DMS79 treated with DMSO at 0.1 percent for 48 hours (cell line): ENCODE results near the gene SIVA1.

Experiments
- DNase-seq: peaks from one replicate; lab custom pipeline; 2025; lab: John Stamatoyannopoulos, UW

Gene SIVA1

GRCh38 chr14:104752735-104753527, at the start of gene SIVA1:
Gene SIVA1 (plus strand): TSS chr14:104753147. CDS start chr14:104753202, 55 bp downstream.
- peak; percentile 100 for DNase-seq

- DNase-seq: no peak
These were observed 49.7 kb upstream of the SIVA1 start for GRCh38 chr14:104703269-104703668.

DNA sequence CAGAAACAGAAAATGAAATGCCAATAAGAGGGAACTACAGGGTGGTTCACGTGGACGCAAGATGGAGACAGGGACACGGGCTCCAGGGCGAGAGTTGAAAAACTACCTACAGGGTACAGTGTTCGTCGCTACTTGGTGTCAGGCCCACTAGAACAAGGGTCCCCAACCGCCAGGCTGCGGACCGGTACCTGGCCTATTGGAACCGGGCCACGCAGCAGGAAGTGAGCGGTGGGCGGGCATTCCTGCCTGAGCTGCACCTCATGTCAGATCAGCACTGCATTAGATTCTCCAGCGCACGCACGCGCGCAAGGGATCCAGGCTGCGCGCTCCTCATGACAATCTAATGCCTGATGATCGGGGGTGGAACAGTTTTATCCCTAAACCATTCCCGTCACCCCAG, 48.7 kb upstream of the SIVA1 start:
- DNase-seq: no peak

- no peak for DNase-seq
These were observed 47.5 kb upstream of the SIVA1 start for GRCh38 chr14:104705340-104706047.

DNA sequence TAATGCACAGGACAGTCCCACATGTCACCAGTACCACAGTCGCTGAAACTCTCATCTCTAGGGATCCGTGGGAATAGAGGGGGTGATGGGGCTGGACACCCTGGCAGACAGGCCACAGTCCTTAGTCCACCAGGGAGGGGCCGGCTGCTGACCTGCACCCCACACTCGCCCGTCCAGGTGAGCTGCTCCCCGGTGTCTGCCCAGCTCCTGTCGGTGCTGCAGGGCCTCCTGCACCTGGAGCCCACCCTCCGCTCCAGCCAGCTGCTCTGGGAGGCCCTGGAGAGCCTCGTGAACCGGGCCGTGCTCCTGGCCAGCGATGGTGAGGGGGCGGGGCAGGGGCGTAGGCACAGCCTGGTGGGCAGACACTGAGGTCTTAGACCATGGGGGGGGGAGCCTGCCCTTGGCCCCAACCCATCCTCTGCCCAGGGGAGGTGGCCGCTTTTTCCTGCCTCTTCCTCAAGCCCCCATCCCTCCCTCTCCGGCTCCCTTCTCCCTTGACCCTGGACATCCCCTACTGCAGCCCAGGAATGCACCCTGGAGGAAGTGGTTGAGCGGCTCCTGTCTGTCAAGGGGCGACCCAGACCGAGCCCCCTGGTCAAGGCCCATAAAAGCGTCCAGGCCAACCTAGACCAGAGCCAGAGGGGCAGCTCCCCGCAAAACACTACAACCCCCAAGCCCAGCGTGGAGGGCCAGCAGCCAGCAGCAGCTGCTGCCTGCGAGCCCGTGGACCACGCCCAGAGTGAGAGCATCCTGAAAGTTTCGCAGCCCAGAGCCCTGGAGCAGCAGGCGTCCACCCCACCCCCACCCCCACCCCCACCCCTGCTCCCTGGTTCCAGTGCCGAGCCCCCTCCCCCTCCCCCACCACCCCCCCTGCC, 46.0 kb upstream of the SIVA1 start:
- no peak for DNase-seq

GRCh38 chr14:104707608-104708595, 45.0 kb upstream of the SIVA1 start:
- no peak for DNase-seq

DNA sequence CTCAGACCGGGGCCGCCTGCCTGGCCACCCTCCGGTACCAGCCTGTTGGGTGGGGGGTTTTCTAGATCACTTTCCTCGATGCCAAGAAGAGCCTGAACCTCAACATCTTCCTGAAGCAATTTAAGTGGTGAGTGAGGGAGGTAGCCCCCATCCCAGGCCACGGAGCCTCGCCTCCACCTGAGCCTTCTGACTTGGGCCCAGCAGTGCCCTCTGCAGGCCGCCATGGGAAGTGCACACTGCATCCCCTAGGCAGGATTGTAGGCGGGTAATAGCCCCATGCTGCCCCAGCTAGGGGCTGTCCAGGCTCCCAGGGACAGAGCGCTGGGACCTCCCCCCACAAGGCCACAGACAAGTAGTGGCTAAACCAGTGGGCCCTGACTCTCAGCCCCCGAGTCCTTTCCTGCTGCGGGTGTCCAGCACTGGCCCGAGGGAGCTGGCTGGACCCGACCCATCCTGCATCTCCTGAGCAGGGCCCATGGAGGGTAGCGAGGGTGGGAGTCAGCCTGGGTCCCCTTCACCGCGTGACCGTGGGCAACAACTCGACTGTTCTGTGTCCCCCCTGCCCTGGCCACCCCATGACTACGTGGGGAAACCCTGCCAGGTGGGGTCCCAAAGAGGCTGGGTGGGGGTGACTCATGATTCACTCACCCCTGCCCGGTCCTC, 44.2 kb upstream of the SIVA1 start:
- peak; percentile 60 for DNase-seq

GRCh38 chr14:104709387-104710039, 43.4 kb upstream of the SIVA1 start:
- DNase-seq: no peak

DNA sequence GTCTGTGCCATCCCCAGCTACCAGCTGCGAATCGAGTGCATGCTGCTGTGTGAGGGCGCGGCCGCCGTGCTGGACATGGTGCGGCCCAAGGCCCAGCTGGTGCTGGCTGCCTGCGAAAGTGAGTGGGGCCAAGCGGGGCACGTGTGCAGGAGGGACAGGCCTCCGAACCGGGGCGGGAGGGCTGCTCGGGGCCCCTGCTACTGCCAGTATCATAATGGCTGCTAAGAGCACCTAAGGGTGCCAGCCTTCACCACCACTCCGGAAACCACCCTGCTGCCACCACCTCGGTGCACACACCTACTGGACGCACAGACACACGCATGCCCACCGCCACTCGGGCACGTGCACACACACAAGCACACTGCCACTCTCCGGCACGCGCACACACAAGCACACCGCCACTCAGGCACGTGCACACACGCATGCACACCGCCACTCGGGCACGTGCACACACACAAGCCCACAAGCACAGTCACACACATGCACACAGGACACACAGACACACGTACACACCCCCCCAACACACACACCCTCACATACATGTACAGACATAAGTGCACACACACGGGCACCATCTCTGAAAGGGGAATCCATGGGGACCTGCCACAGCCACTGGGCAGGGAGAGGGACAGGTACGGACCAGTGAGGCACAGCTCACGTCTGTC, 42.7 kb upstream of the SIVA1 start:
- DNase-seq: no peak

GRCh38 chr14:104712881-104713734, 39.8 kb upstream of the SIVA1 start:
- DNase-seq: no peak

- no peak for DNase-seq
These were observed 38.9 kb upstream of the SIVA1 start for GRCh38 chr14:104714066-104714465.

DNA sequence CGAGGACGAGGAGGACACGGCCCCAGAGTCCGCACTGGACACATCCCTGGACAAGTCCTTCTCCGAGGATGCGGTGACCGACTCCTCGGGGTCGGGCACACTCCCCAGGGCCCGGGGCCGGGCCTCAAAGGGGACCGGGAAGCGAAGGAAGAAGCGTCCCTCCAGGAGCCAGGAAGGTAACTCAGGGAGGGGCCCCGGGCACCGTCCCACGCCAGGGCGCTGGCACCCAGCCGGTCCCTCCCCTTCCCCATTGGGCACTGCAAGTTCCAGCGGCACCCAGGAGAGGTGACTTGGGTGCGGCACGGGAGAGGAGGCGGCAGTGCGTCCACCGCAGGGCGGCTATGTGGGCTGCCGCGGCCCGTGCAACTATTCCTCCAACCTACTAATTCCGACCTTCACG, 38.3 kb upstream of the SIVA1 start:
- no peak for DNase-seq

DNA sequence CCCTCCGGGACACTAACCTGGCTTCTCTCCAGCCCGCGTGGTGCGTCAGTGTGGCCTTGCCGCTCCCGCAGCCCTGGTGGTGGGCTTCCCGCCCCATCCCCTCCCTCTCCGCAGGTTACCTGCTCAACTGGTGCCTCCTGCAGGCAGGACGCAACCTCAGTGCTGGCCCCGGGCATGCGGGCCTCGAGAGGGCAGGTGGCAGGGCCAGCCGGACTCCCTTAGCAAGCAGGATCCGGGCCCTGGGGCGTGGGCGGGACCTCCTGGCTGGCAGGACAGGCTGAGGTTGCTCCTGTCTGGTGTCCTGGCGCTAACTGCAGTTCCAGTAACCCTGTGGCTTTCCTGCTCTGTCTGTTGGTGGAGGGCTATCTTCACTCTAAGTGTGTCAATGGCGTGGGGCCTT, 37.5 kb upstream of the SIVA1 start:
- no peak for DNase-seq

- DNase-seq: no peak
These were observed 37.1 kb upstream of the SIVA1 start for GRCh38 chr14:104715871-104716270.

- DNase-seq: no peak
These were observed 35.8 kb upstream of the SIVA1 start for GRCh38 chr14:104717137-104717536.

GRCh38 chr14:104717646-104718045, 35.3 kb upstream of the SIVA1 start:
- DNase-seq: no peak

- DNase-seq: no peak
These were observed 34.8 kb upstream of the SIVA1 start for GRCh38 chr14:104718147-104718546.

DNA sequence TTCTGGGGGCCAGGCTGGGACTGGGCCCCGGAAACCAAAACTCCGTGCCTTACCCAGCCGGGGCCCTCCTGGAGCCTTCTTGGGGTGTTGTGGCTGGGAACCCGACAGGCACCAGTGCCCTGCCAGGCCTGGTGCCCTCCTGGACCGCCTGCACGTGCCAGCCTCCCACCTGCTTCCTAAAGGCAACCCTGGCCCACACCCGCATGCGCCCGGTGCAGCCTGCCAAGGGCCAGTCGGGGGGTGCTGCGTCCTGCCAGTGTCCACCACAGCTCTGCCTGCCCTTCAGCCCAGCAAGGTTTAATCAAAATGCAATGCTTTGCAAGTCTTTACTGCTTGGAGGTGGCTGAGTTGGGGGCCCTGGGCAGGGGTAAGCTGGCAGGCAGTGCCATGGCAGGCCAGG, 34.1 kb upstream of the SIVA1 start:
- no peak for DNase-seq

DNA sequence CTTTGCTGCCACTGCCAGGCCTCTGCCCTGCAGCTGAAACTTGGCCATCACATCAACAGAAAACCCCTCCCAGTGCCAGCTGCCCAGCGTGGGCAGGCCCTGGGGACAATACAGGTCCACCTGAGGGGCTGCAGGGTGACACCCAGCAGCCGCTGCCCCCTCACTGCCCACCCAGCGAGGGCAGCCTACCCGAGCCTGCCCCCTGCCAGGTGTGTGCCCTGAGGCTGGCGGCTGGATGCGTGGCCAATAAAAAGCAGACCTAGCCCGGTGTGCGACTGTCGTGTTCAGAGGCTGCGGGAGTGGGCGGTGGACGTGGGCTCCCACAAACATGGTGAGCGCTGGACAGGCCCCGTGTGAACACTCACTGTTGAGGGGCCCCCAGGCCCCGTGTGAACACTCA, 33.6 kb upstream of the SIVA1 start:
- no peak for DNase-seq
